Kidney (tissue), 22 donors: ENCODE data around the gene OPTN. TPM values are rescaled to one million over a fixed set of nuclear protein-coding genes. Genes with fewer than 3 reads are reported as not detected.
A peak's percentile ranks its signal among the peaks of the same experiment; 100 is the strongest.
"Not testable (repeated sequence)": the region's sequence is repeated elsewhere in the genome, so short reads cannot be mapped to it uniquely, and the experiment has no call there.

Source experiments
- DNase-seq, 5 donors: peaks; one replicate each; pipeline ENCODE4 v3.0.0-alpha.2; 2013 to 2020
- FAIRE-seq: peaks from 2 replicates; lab custom pipeline; 2012; peaks lifted over from hg19 to GRCh38; lab: Jason Lieb, UNC
- H3K27ac ChIP-seq, 2 donors: one replicate each; pipeline ENCODE4 v1.7.0; 2013; ENCODE audit warnings: low read depth in 2 of 2, low read length in 2 of 2, inconsistent platforms in 1 of 2
- H3K27me3 ChIP-seq: one replicate; pipeline ENCODE4 v1.7.1; 2013; ENCODE audit warnings: low read length, inconsistent platforms; ENCODE audit not compliant: control insufficient read depth, insufficient read depth
- H3K36me3 ChIP-seq, 3 donors: one replicate each; pipeline versions ENCODE4 v1.7.0 to v1.7.1; 2013; ENCODE audit warnings: low read length in 3 of 3, control low read depth in 1 of 3, inconsistent platforms in 1 of 3; ENCODE audit not compliant: insufficient read depth in 3 of 3, control insufficient read depth in 2 of 3
- H3K4me1 ChIP-seq, 3 donors: one replicate each; pipeline versions ENCODE4 v1.7.0 to v1.7.1; 2013; ENCODE audit warnings: low read length in 3 of 3, inconsistent platforms in 1 of 3, low read depth in 1 of 3; ENCODE audit not compliant: control insufficient read depth in 2 of 3, insufficient read depth in 2 of 3
- H3K4me3 ChIP-seq, 3 donors: one replicate each; pipeline versions ENCODE4 v1.7.0 to v1.8.1; 2013; ENCODE audit warnings: low read length in 3 of 3, control low read depth in 1 of 3, inconsistent platforms in 1 of 3
- H3K9ac ChIP-seq, 3 donors: one replicate each; pipeline versions ENCODE4 v1.7.0 to v1.7.1; 2013; ENCODE audit warnings: low read length in 3 of 3, control low read depth in 1 of 3, inconsistent platforms in 1 of 3
- H3K9me3 ChIP-seq, 3 donors: one replicate each; pipeline versions ENCODE4 v1.7.0 to v1.7.1; 2013; ENCODE audit warnings: low read length in 3 of 3, control low read depth in 1 of 3, inconsistent platforms in 1 of 3; ENCODE audit not compliant: control insufficient read depth in 2 of 3, insufficient read depth in 1 of 3
- CTCF ChIP-seq: IDR thresholded peaks from 3 replicates; pipeline ENCODE4 v1.5.1; 2012; ENCODE audit warnings: mild to moderate bottlenecking, moderate library complexity, borderline replicate concordance; ENCODE audit not compliant: insufficient read depth; ENCODE audit errors: extremely low read depth
- intact Hi-C: fragments of 100-400 bp; cut with DNase I; formaldehyde crosslinking; loops from one replicate; pipeline ENCODE4 v1.11.1; 2022
- long read RNA-seq, 10 donors: library from polyadenylated mRNA in 1 of 10; unstranded in 1 of 10; transcript quantifications; one replicate each; pipeline ENCODE4 v2.0.0 and lab custom pipeline, GENCODE V29; 2021 to 2026
- polyA plus RNA-seq: library from polyadenylated mRNA; stranded (reverse); fragments of 350-450 nt; fragmentation: Illumina TruSeq; extraction: RNeasy Lipid Tissue Mini Kit (QIAGEN cat#74804); gene quantifications from one replicate; pipeline ENCODE4 v1.2.3, GENCODE V29; 2014; ENCODE audit warnings: low read depth, low replicate concordance; ENCODE audit not compliant: insufficient read depth
- total RNA-seq: library from RNA; stranded (reverse); fragmentation: NEBNext Ultra II Directional; extraction: Animal tissue kit (Norgen Biotek cat#: 25700); gene quantifications from one replicate; pipeline ENCODE4 v1.2.1, GENCODE V29; 2021
- donor health status: control.
- donor health status: control.
- donor health status: control.
- donor health status: control.
- donor health status: control.
- donor health status: DM: yes; HTN: yes; CAD: no.
- donor health status: Normal renal cell carcinoma (clear cell type).

Gene OPTN
- 55.0 TPM for total RNA-seq
- 76.9 TPM for polyA plus RNA-seq
- long read RNA-seq, donor 1, partial matches to known transcripts: 0 of 2 reads
- long read RNA-seq, donor 1, other reads (novel, unspliced or antisense): 0 of 2 reads
- long read RNA-seq, donor 2, partial matches to known transcripts: 0 of 4 reads
- long read RNA-seq, donor 2, other reads (novel, unspliced or antisense): 0 of 4 reads
- long read RNA-seq, donor 3, partial matches to known transcripts: 0 of 5 reads
- long read RNA-seq, donor 3, other reads (novel, unspliced or antisense): 0 of 5 reads
- long read RNA-seq, donor 4, partial matches to known transcripts: 0 of 5 reads
- long read RNA-seq, donor 4, other reads (novel, unspliced or antisense): 0 of 5 reads
- long read RNA-seq, donor 5, partial matches to known transcripts: 0 of 1 reads
- long read RNA-seq, donor 5, other reads (novel, unspliced or antisense): 0 of 1 reads
- long read RNA-seq, donor 6, partial matches to known transcripts: 0 of 2 reads
- long read RNA-seq, donor 6, other reads (novel, unspliced or antisense): 0 of 2 reads
- long read RNA-seq, donor 7, transcript OPTN-202 (15 exons, 3,400 nt): minor isoform, 6 of 74 reads
- long read RNA-seq, donor 7, transcript OPTN-205 (14 exons, 3,321 nt): major isoform, 31 of 74 reads
- long read RNA-seq, donor 7, partial matches to known transcripts: 11 of 74 reads
- long read RNA-seq, donor 7, other reads (novel, unspliced or antisense): 26 of 74 reads
- long read RNA-seq, donor 8: 0 reads
- long read RNA-seq, donor 9: 0 reads
- long read RNA-seq, donor 10, partial matches to known transcripts: 0 of 1 reads
- long read RNA-seq, donor 10, other reads (novel, unspliced or antisense): 0 of 1 reads

GRCh38 chr10:13099666-13100348 is at the start of gene OPTN:
Gene OPTN (plus strand): TSS chr10:13100163. CDS start chr10:13109123, 8,960 bp downstream.
- DNase-seq: peak; percentile 89 to 94 (median 93)
- Histone ChIP-seq H3K4me1 (peaks cover 0 to 11% (median 9%) of the 10 kb centered on the region in 3 donors), H3K27me3 (no peaks in the 10 kb centered on the region), H3K9me3 (no peaks in the 10 kb centered on the region), H3K4me3 (peak within 1 kb of the TSS; percentile 71 to 82 (median 73)), H3K36me3 (no peaks in the 10 kb centered on the region), H3K27ac (peak within 1 kb of the TSS; percentile 91 to 92), H3K9ac (peak within 1 kb of the TSS; percentile 56 to 96 (median 82))
- FAIRE-seq: no peak
- peak; percentile 57 for TF ChIP-seq CTCF
- intact Hi-C loops: no loop called here

GRCh38 chr10:13051126-13051694 is 48.8 kb upstream of the OPTN start:
- Histone ChIP-seq H3K9me3 (no peaks in the 10 kb centered on the region), H3K4me1 (no peaks in the 10 kb centered on the region), H3K9ac (no peak overlapping the region), H3K27me3 (no peaks in the 10 kb centered on the region), H3K4me3 (no peak overlapping the region), H3K36me3 (no peaks in the 10 kb centered on the region), H3K27ac (no peak overlapping the region)
- no peak for TF ChIP-seq CTCF
- intact Hi-C loops: no loop called here
- no peak for FAIRE-seq
- DNase-seq: peak in 1 of 5 donors; percentile 9

GRCh38 chr10:13053208-13053607 is 46.8 kb upstream of the OPTN start:
- FAIRE-seq, intact Hi-C loops, H3K27me3 ChIP-seq, H3K4me1 ChIP-seq, H3K9ac ChIP-seq, H3K9me3 ChIP-seq, H3K36me3 ChIP-seq, H3K4me3 ChIP-seq, H3K27ac ChIP-seq, DNase-seq: not testable (repeated sequence)
